SK-N-SH (cell line): ENCODE results near the gene TMEM116.

Experiments
- CTCF ChIP-seq: fragments of 200-600 bp; sonication (generic); IDR thresholded peaks from 2 replicates; pipeline ENCODE4 v1.6.1; 2017; ENCODE audit warnings: antibody characterized with exemption, mild to moderate bottlenecking, moderate library complexity
- EP300 ChIP-seq, 2 experiments: IDR thresholded peaks; 2 replicates each; pipeline versions ENCODE4 v1.4.0 to v1.6.1; 2012; ENCODE audit warnings: borderline replicate concordance in 1 of 2, low read depth in 1 of 2, low read length in 1 of 2
- EZH2phosphoT487 ChIP-seq: fragments of 200-600 bp; sonication (generic); IDR thresholded peaks from 2 replicates; pipeline ENCODE4 v1.6.1; 2017; ENCODE audit warnings: low read depth, mixed run types, mild to moderate bottlenecking, antibody characterized with exemption, moderate library complexity, borderline replicate concordance
- GABPA ChIP-seq: IDR thresholded peaks from 2 replicates; pipeline ENCODE4 v1.4.0; 2012; ENCODE audit warnings: low read depth, mild to moderate bottlenecking
- POLR2AphosphoS5 ChIP-seq: IDR thresholded peaks from 2 replicates; pipeline ENCODE4 v1.6.1; 2012; ENCODE audit warnings: low read depth, low read length
- REST ChIP-seq: IDR thresholded peaks from 2 replicates; pipeline ENCODE4 v1.6.1; 2012; ENCODE audit warnings: mild to moderate bottlenecking, low read depth, low read length, moderate library complexity
- SIN3A ChIP-seq: IDR thresholded peaks from 2 replicates; pipeline ENCODE4 v1.6.1; 2012; ENCODE audit warnings: low read depth, mild to moderate bottlenecking, low read length, moderate library complexity, borderline replicate concordance
- TCF12 ChIP-seq: IDR thresholded peaks from 2 replicates; pipeline ENCODE4 v1.4.0; 2012
- TEAD4 ChIP-seq: IDR thresholded peaks from 2 replicates; pipeline ENCODE4 v1.4.0; 2012; ENCODE audit warnings: mild to moderate bottlenecking, borderline replicate concordance; ENCODE audit not compliant: insufficient read depth

DNA sequence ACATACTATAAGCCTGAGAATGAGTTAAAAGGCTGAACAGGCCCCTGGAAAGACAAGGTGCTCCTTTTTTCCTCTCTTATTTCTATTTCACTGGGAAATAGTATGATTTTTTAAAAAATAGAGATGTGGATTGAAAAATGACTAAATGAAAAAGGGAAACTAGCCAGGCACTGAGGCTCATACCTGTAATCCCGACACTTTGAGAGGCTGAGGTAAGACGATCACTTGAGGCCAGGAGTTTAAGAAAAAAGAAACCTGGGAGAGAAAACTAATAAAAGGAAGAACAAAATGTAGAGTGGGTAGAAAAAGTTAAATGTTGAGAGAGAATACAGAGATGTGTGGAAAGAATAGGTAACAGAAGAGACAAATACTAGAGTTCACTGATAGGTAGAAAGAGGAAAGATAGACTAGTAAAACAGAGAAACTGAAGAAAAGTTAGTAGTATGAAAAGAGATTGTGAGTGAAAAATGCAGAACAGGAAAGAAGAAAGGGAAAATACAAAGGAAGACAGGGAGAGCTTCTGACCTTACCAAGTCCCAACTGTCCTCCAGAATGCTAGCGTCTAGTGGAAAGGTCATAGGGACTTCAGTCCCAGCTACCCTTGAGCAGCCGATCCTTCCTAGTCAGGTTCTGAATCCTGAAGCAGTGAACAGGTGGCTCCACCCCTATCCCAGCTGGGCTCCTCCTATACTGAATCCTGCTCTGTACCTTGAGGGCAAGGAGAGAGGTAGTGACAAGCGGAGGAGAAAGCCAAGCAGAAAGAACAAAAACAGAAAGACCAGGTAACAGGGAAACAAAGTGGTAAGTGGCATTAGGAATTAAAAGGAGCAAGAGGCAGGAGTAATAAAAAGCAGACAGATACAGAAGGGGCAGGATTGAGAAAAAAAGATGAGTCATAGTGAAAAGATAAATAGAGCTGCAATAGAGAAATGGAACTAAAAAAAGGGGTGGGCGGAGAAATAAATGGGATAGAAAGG lies 7.3 kb downstream of the TMEM116 start:
- TF ChIP-seq GABPA, result no peak
- no peak for TF ChIP-seq TCF12
- TF ChIP-seq TEAD4, result no peak
- TF ChIP-seq CTCF, result no peak
- no peak for TF ChIP-seq EP300 (IDR thresholded peaks at IDR 0.05; ENCODE audit: borderline replicate concordance in 1 of 2, low read depth in 1 of 2, low read length in 1 of 2)
- no peak for TF ChIP-seq POLR2AphosphoS5
- TF ChIP-seq EZH2phosphoT487, result no peak
- TF ChIP-seq SIN3A, result no peak
- TF ChIP-seq REST, result no peak
